ENCODE data around the gene C10orf67.
"Not testable (repeated sequence)": the region's sequence is repeated elsewhere in the genome, so short reads cannot be mapped to it uniquely, and the experiment has no call there.

C10orf67 gene

GRCh38 chr10:23344241-23344841 lies at the start of gene C10orf67:
TSS of gene C10orf67 (minus strand) at chr10:23344797. CDS start at chr10:23344774, 23 bp downstream.
- no peaks in the 10 kb centered on the region for H3K36me3 Mint-ChIP-seq
- H3K4me1 Mint-ChIP-seq, result peaks cover 18 to 20% of the 10 kb centered on the region in 2 donors
- peaks cover 0 to 2% of the 10 kb centered on the region in 2 donors for H3K9me3 Mint-ChIP-seq
- H3K27me3 Mint-ChIP-seq, result peaks cover 16 to 17% of the 10 kb centered on the region in 2 donors
- ATAC-seq (replicated peaks) (peak; percentile 67 to 70), DNase-seq (no peak)
- peak within 1 kb of the TSS; percentile 84 to 95 for H3K4me3 Mint-ChIP-seq
- peak within 1 kb of the TSS; percentile 78 for H3K27ac Mint-ChIP-seq

- H3K4me1 Mint-ChIP-seq, result peaks cover 6% of the 10 kb centered on the region in 2 donors
- no peak overlapping the region for H3K27ac Mint-ChIP-seq
- DNase-seq (no peak), ATAC-seq (replicated peaks) (no peak)
- peaks cover 0 to 1% of the 10 kb centered on the region in 2 donors for H3K9me3 Mint-ChIP-seq
- no peaks in the 10 kb centered on the region for H3K36me3 Mint-ChIP-seq
- H3K4me3 Mint-ChIP-seq, result no peak overlapping the region
- peaks cover 0 to 3% of the 10 kb centered on the region in 2 donors for H3K27me3 Mint-ChIP-seq
Observed at GRCh38 chr10:23391821-23392220, 47.2 kb upstream of the C10orf67 start.

GRCh38 chr10:23390809-23391208 lies 46.2 kb upstream of the C10orf67 start:
- ATAC-seq (replicated peaks) (no peak), DNase-seq (no peak)
- Mint-ChIP-seq H3K27me3 (peaks cover 0 to 3% of the 10 kb centered on the region in 2 donors), H3K4me3 (no peak overlapping the region), H3K36me3 (no peaks in the 10 kb centered on the region), H3K27ac (no peak overlapping the region), H3K4me1 (peaks cover 6% of the 10 kb centered on the region in 2 donors), H3K9me3 (peaks cover 0 to 1% of the 10 kb centered on the region in 2 donors)

GRCh38 chr10:23390408-23390807 lies 45.8 kb upstream of the C10orf67 start:
- ATAC-seq (replicated peaks); H3K9me3 Mint-ChIP-seq; H3K4me1 Mint-ChIP-seq; H3K36me3 Mint-ChIP-seq; H3K4me3 Mint-ChIP-seq; H3K27ac Mint-ChIP-seq; H3K27me3 Mint-ChIP-seq; DNase-seq: not testable (repeated sequence)

- H3K4me3 Mint-ChIP-seq; H3K4me1 Mint-ChIP-seq; ATAC-seq (replicated peaks); DNase-seq; H3K27me3 Mint-ChIP-seq; H3K27ac Mint-ChIP-seq; H3K9me3 Mint-ChIP-seq; H3K36me3 Mint-ChIP-seq: not testable (repeated sequence)
Observed at GRCh38 chr10:23387516-23387915, 42.9 kb upstream of the C10orf67 start.

GRCh38 chr10:23386052-23386451 lies 41.5 kb upstream of the C10orf67 start:
- no peaks in the 10 kb centered on the region for H3K4me1 Mint-ChIP-seq
- ATAC-seq (replicated peaks) (no peak), DNase-seq (no peak)
- peaks cover 0 to 5% of the 10 kb centered on the region in 2 donors for H3K9me3 Mint-ChIP-seq
- H3K36me3 Mint-ChIP-seq, result no peaks in the 10 kb centered on the region
- H3K4me3 Mint-ChIP-seq, result no peak overlapping the region
- H3K27ac Mint-ChIP-seq, result no peak overlapping the region
- H3K27me3 Mint-ChIP-seq, result peaks cover 0 to 3% of the 10 kb centered on the region in 2 donors

- H3K36me3 Mint-ChIP-seq, result no peaks in the 10 kb centered on the region
- peaks cover 0 to 3% of the 10 kb centered on the region in 2 donors for H3K27me3 Mint-ChIP-seq
- DNase-seq (no peak), ATAC-seq (replicated peaks) (no peak)
- H3K9me3 Mint-ChIP-seq, result peaks cover 0 to 3% of the 10 kb centered on the region in 2 donors
- H3K4me1 Mint-ChIP-seq, result no peaks in the 10 kb centered on the region
- no peak overlapping the region for H3K27ac Mint-ChIP-seq
- no peak overlapping the region for H3K4me3 Mint-ChIP-seq
Observed at GRCh38 chr10:23384364-23384763, 39.8 kb upstream of the C10orf67 start.

- no peak for DNase-seq
- Mint-ChIP-seq H3K27ac (no peak overlapping the region), H3K9me3 (peaks cover 0 to 3% of the 10 kb centered on the region in 2 donors), H3K36me3 (no peaks in the 10 kb centered on the region), H3K4me3 (no peak overlapping the region), H3K27me3 (peaks cover 3 to 9% of the 10 kb centered on the region in 2 donors), H3K4me1 (peaks cover 0 to 2% of the 10 kb centered on the region in 2 donors)
- ATAC-seq (replicated peaks), result no peak
Observed at GRCh38 chr10:23383637-23384036, 39.0 kb upstream of the C10orf67 start.

GRCh38 chr10:23381298-23382040 lies 36.9 kb upstream of the C10orf67 start:
- H3K27ac Mint-ChIP-seq, result no peak overlapping the region
- peaks cover 2 to 4% of the 10 kb centered on the region in 2 donors for H3K4me1 Mint-ChIP-seq
- ATAC-seq (replicated peaks), result no peak
- peaks cover 4 to 9% of the 10 kb centered on the region in 2 donors for H3K27me3 Mint-ChIP-seq
- H3K36me3 Mint-ChIP-seq, result no peaks in the 10 kb centered on the region
- H3K9me3 Mint-ChIP-seq, result peaks cover 0 to 3% of the 10 kb centered on the region in 2 donors
- no peak for DNase-seq
- no peak overlapping the region for H3K4me3 Mint-ChIP-seq

GRCh38 chr10:23379686-23380085 lies 35.1 kb upstream of the C10orf67 start:
- ATAC-seq (replicated peaks) (no peak), DNase-seq (no peak)
- peaks cover 14 to 18% of the 10 kb centered on the region in 2 donors for H3K4me1 Mint-ChIP-seq
- peaks cover 0 to 3% of the 10 kb centered on the region in 2 donors for H3K9me3 Mint-ChIP-seq
- no peak overlapping the region for H3K27ac Mint-ChIP-seq
- no peak overlapping the region for H3K4me3 Mint-ChIP-seq
- no peaks in the 10 kb centered on the region for H3K36me3 Mint-ChIP-seq
- H3K27me3 Mint-ChIP-seq, result peaks cover 4 to 9% of the 10 kb centered on the region in 2 donors

GRCh38 chr10:23376229-23376655 lies 31.6 kb upstream of the C10orf67 start:
- no peak overlapping the region for H3K4me3 Mint-ChIP-seq
- peaks cover 22 to 27% of the 10 kb centered on the region in 2 donors for H3K4me1 Mint-ChIP-seq
- ATAC-seq (replicated peaks) (peak; percentile 72 to 78), DNase-seq (no peak)
- H3K27ac Mint-ChIP-seq, result no peak overlapping the region
- peaks cover 0 to 1% of the 10 kb centered on the region in 2 donors for H3K9me3 Mint-ChIP-seq
- H3K27me3 Mint-ChIP-seq, result peaks cover 4 to 9% of the 10 kb centered on the region in 2 donors
- H3K36me3 Mint-ChIP-seq, result peaks cover 0 to 2% of the 10 kb centered on the region in 2 donors

- no peaks in the 10 kb centered on the region for H3K9me3 Mint-ChIP-seq
- peaks cover 22 to 29% of the 10 kb centered on the region in 2 donors for H3K4me1 Mint-ChIP-seq
- H3K27ac Mint-ChIP-seq, result no peak overlapping the region
- H3K36me3 Mint-ChIP-seq, result peaks cover 0 to 2% of the 10 kb centered on the region in 2 donors
- DNase-seq, result no peak
- H3K4me3 Mint-ChIP-seq, result no peak overlapping the region
- ATAC-seq (replicated peaks), result no peak
- peaks cover 5 to 11% of the 10 kb centered on the region in 2 donors for H3K27me3 Mint-ChIP-seq
Observed at GRCh38 chr10:23375366-23375765, 30.8 kb upstream of the C10orf67 start.

GRCh38 chr10:23373156-23373555 lies 28.6 kb upstream of the C10orf67 start:
- peaks cover 0 to 2% of the 10 kb centered on the region in 2 donors for H3K36me3 Mint-ChIP-seq
- no peak for ATAC-seq (replicated peaks)
- peaks cover 35 to 49% of the 10 kb centered on the region in 2 donors for H3K4me1 Mint-ChIP-seq
- peaks cover 8% of the 10 kb centered on the region in 2 donors for H3K27me3 Mint-ChIP-seq
- H3K4me3 Mint-ChIP-seq, result no peak overlapping the region
- H3K9me3 Mint-ChIP-seq, result no peaks in the 10 kb centered on the region
- no peak overlapping the region for H3K27ac Mint-ChIP-seq
- DNase-seq, result no peak

GRCh38 chr10:23371073-23371472 lies 26.5 kb upstream of the C10orf67 start:
- H3K9me3 Mint-ChIP-seq, result no peaks in the 10 kb centered on the region
- H3K4me3 Mint-ChIP-seq, result no peak overlapping the region
- no peak overlapping the region for H3K27ac Mint-ChIP-seq
- H3K36me3 Mint-ChIP-seq, result peaks cover 0 to 4% of the 10 kb centered on the region in 2 donors
- no peak for DNase-seq
- H3K27me3 Mint-ChIP-seq, result peaks cover 10 to 11% of the 10 kb centered on the region in 2 donors
- peaks cover 36 to 56% of the 10 kb centered on the region in 2 donors for H3K4me1 Mint-ChIP-seq
- ATAC-seq (replicated peaks), result no peak

GRCh38 chr10:23370106-23370505 lies 25.5 kb upstream of the C10orf67 start:
- DNase-seq (no peak), ATAC-seq (replicated peaks) (no peak)
- H3K27ac Mint-ChIP-seq, result peak overlapping the region; percentile 2
- peaks cover 0 to 5% of the 10 kb centered on the region in 2 donors for H3K36me3 Mint-ChIP-seq
- no peaks in the 10 kb centered on the region for H3K9me3 Mint-ChIP-seq
- H3K4me3 Mint-ChIP-seq, result no peak overlapping the region
- H3K27me3 Mint-ChIP-seq, result peaks cover 13 to 14% of the 10 kb centered on the region in 2 donors
- H3K4me1 Mint-ChIP-seq, result peaks cover 31 to 48% of the 10 kb centered on the region in 2 donors

All from stimulated activated naive B cell treated with anti-CD40 and anti-IgM and Interleukin-4, amounts not matched to agents 10 μg/mL and 1 μg/mL and 100 μg/mL, for 72 hours (primary cell).